SW 1271 (cell line): ENCODE results near the gene ZCCHC24.

Source experiments
- DNase-seq, 2 experiments: peaks; one replicate each; lab custom pipeline; 2025; lab: John Stamatoyannopoulos, UW

Gene ZCCHC24

GRCh38 chr10:79360499-79361342, 84.7 kb downstream of the ZCCHC24 start:
- no peak for DNase-seq

GRCh38 chr10:79359816-79360498, 85.5 kb downstream of the ZCCHC24 start:
- no peak for DNase-seq

- DNase-seq = no peak
Measured at GRCh38 chr10:79358811-79359210, 86.6 kb downstream of the ZCCHC24 start.

DNA sequence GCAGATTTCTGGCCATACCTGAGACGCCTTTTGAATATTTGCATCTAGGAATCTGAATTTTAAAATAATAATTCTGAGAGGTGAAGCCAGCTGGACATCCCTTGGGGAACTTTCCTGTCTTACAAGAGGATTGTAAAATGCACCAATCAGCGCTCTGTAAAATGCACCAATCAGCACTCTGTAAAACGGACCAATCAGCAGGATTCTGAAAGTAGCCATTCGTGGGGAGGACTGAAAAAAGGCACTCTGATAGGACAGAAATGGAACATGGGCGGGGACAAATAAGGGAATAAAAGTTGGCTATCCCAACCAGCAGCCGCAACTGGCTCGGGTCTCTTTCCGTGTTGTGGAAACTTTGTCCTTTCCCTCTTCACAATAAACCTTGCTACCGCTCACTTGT, 88.2 kb downstream of the ZCCHC24 start:
- DNase-seq = no peak

DNA sequence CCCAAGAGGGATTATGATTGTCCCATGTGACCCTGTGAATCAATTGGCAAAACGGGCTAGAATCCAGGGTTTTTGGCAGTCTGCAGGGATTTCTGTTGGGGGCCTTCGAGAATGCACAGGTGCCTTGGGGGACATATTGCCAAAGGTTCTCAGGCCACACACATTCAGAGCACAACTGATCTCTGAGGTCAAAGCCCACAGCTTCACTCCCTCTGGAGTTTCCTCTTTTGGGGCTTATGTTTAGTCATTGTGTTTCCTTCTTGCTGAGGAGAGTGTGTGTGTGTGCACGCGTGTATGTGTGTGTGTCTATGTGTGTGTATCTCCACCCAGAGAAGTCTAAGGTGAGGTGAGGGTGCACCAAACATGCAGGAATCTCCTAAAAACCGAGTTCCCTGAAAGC, 89.3 kb downstream of the ZCCHC24 start:
- DNase-seq = no peak

DNA sequence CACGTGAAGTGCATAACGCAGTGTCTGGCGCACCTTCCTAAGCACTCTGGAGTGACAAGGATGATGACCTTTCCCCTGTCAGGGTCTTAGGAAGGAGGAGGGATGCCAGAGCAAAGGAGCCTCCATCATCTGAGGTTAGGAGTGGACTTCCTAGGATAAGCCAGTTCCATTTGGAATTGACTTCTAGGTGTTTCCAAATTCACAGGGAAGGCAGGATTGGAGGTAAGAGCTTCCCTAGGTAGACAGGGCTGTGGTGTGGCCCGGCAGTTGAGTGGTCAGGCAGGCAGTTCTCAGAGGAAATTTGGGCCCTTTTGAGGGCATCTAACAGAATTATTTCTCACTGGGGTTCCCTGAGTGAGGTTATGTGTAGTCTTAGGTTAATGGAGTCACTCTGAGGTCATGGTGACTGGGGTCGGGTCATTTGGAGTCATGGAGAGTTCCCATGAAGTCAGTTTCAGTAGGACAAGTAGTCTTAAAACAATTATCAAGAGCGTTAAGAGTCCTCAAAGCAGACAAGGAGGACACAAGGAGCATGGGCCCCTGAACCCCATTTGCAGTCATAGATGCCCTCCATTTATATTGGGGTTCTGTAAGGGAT, 89.9 kb downstream of the ZCCHC24 start:
- DNase-seq = no peak

DNA sequence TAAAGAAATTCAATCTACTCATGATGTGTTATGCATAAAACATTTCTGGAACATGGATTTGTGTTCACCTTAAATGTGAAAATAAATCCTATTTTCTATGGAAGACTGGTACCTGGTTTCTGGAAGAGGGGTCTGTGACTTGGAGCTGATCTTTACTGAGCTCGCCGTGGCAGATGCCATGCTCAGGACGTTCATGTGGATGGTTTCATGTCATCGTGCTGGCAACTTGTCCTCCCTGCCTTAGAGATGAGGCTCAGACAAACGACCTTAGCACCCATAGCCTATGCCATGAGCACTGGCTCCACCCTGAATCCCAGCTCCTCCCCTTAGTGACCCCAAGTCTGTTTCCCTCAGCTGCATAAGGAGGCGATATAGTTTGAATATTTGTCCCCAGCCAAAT, 90.8 kb downstream of the ZCCHC24 start:
- no peak for DNase-seq

DNA sequence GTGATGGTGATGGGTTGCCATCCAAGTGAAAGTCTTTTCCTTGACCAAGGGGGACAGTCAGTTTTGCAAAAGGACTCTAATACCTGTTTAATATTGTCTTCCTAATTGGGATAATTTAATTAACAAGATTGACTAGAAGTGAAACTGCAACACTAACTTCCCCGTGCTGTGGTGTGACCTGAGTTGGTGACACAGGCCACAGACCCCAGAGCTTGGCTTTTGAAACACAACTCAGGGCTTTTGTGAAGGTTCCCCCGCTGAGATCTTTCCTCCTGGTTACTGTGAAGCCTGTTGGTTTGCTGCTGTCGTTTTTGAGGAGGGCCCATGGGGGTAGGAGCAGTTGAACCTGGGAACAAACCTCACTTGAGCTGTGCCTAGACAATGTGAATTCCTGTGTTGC, 91.3 kb downstream of the ZCCHC24 start:
- no peak for DNase-seq

DNA sequence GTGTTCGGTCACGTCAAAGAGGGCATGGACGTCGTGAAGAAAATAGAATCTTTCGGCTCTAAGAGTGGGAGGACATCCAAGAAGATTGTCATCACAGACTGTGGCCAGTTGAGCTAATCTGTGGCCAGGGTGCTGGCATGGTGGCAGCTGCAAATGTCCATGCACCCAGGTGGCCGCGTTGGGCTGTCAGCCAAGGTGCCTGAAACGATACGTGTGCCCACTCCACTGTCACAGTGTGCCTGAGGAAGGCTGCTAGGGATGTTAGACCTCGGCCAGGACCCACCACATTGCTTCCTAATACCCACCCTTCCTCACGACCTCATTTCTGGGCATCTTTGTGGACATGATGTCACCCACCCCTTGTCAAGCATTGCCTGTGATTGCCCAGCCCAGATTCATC, 91.7 kb downstream of the ZCCHC24 start:
- DNase-seq = no peak

- DNase-seq = no peak
Measured at GRCh38 chr10:79353000-79353406, 92.4 kb downstream of the ZCCHC24 start.

DNA sequence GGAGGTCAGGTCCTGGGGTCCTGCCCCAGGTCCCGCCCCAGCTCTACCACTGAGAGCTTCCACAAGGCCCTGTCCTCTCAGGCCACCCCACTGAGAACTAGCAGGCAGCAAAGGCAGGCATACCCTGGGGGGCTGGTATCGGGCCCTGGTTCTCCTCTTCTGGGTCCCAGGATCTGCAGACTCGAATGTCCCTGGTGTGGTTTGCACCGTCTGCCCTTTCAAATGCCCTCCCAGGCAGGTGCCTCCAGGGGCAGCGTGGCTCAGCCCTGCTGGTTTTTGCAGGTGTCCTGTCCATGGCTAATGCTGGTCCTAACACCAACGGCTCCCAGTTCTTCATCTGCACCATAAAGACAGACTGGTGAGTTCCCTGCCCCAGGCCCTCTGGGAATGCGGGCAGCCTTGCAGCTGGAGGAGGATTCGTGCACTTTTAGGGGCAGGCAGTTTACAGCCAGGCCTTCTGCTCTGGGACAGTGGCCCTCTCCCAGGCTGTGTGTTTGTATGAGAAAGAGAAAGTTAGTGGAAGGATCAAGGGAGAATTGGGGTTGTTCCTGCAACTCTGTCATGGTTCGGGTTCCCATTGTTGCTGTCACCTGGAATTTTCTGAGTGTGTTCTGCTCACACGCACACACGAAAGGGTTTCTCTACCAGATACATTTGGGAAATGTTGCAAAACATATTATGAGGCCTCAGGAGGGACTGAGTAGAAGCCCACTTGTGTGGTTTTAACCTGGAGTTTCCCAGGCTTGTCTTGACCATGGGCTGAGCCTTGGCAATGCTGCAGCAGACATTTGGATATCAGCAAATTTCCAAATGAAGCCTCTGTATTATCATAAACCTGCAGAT, 93.2 kb downstream of the ZCCHC24 start:
- no peak for DNase-seq

GRCh38 chr10:79351332-79351731, 94.1 kb downstream of the ZCCHC24 start:
- DNase-seq = no peak

GRCh38 chr10:79350407-79351154, 94.8 kb downstream of the ZCCHC24 start:
- no peak for DNase-seq

DNA sequence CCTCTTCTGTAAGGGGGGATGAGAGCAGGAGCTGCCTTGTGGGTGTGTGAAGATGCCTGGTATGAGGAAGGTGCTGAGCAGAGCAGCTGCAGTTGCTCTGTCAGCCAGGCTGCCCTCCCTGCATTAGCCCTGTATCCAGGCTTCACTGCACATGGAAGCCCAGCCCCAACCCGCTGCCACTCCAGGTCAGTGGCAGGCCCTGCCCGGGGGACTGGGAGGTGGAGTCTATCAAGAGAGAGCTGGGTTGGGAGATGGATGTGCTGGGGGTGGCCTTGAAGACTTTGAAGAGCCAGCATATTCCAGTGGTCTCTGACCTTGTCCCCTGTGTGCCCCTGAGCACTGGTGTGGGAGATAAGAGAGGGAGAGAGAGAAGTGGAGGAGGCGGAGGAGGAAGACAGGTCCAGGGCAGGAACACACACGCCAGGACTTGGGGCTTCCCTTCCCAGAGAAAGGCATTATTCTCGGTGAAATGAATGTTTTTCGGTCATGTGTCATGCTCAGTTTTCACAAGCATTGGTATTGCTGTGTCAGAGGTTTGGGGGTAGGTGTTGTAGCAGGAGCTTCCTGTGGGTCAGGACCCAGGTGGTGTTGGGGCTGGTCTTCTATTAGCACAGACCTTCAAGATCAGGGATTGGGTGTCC, 95.5 kb downstream of the ZCCHC24 start:
- DNase-seq = no peak

DNA sequence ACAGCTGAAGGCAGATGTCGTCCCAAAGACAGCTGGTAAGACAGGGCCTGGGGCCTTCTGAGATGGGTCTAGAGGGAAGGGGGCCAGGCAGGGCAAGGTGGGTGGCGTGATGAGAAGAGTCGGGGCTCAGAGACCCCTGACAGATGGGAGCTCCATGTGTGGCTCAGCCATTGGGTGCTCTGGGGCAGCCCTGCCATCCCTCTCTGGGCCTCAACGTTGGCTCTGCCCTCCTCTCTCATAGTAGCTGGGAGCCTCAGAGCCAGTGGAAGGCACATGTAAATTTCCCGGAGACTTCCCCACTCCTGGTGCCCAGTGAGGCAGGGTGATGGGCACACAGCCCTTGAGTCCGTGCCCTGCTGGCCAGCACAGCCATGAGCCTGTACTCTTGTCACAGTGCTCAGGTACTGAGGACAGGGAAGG, 96.3 kb downstream of the ZCCHC24 start:
- DNase-seq = no peak

DNA sequence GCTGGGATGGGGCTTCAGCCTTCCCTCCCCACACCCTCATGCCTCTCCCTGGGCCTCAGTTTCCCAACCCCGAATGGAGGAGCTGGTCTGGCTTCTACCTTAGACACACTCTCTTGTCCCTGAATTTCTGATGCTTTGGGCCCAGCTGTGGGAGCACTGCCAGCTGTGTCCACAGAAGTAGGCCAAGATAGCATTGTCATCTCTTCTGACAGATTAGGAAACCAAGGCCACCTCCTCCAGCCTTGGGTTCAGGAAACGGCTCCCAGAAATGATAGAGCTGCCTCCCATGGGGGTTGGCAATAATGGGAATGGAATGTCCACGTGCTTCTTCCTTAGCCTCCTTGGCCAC, 96.8 kb downstream of the ZCCHC24 start:
- DNase-seq = no peak

- DNase-seq = peak in 1 of 2 experiments; percentile 30
Measured at GRCh38 chr10:79347894-79348639, 97.4 kb downstream of the ZCCHC24 start.

GRCh38 chr10:79347226-79347893, 98.1 kb downstream of the ZCCHC24 start, which contains the start of gene PPIF:
Gene PPIF, plus strand, starts transcription at chr10:79347469. Its CDS starts 80 bp downstream, at chr10:79347549.
- DNase-seq = peak in 1 of 2 experiments; percentile 58

- no peak for DNase-seq
Measured at GRCh38 chr10:79346388-79347225, 98.8 kb downstream of the ZCCHC24 start.
